ENCODE data around the gene USP20.
"Not testable (repeated sequence)": the region's sequence is repeated elsewhere in the genome, so short reads cannot be mapped to it uniquely, and the experiment has no call there.

Gene USP20

GRCh38 chr9:129794549-129794948 lies 40.7 kb upstream of the USP20 start:
- Histone ChIP-seq H3K4me2 (ENCODE audit: low read depth, low read length, poor library complexity, severe bottlenecking) (no peak overlapping the region), H3F3A (ENCODE audit: insufficient read depth) (no peaks in the 10 kb centered on the region), H4K20me1 (ENCODE audit: low read depth, low read length) (no peaks in the 10 kb centered on the region), H3K9me3 (ENCODE audit: insufficient read depth, low read length) (no peaks in the 10 kb centered on the region), H3K36me3 (ENCODE audit: low read length) (no peaks in the 10 kb centered on the region), H3K9ac (ENCODE audit: low read length) (no peak overlapping the region), H2AFZ (ENCODE audit: low read depth, low read length, severe bottlenecking) (no peak overlapping the region), H3K9me2 (replicated peaks; ENCODE audit: insufficient read depth, low read length) (no peaks in the 10 kb centered on the region), H3K27ac (ENCODE audit: low read depth, low read length) (no peak overlapping the region), H3K79me2 (ENCODE audit: insufficient read depth, low read length) (no peaks in the 10 kb centered on the region), H3K27me3 (ENCODE audit: low read length) (no peaks in the 10 kb centered on the region), H3K4me3 (ENCODE audit: insufficient read depth, low read length, poor library complexity, severe bottlenecking) (no peak overlapping the region)
- TF ChIP-seq CTCF (IDR thresholded peaks at IDR 0.05; ENCODE audit: insufficient read depth, low read length, poor library complexity, severe bottlenecking) (no peak), EZH2phosphoT487 (conservative IDR thresholded peaks at IDR 0.05; ENCODE audit: low read length) (no peak)

- H3F3A ChIP-seq (ENCODE audit: insufficient read depth); H4K20me1 ChIP-seq (ENCODE audit: low read depth, low read length); H3K4me2 ChIP-seq (ENCODE audit: low read depth, low read length, poor library complexity, severe bottlenecking); H3K27me3 ChIP-seq (ENCODE audit: low read length); H3K79me2 ChIP-seq (ENCODE audit: insufficient read depth, low read length); H2AFZ ChIP-seq (ENCODE audit: low read depth, low read length, severe bottlenecking); H3K9ac ChIP-seq (ENCODE audit: low read length); H3K9me3 ChIP-seq (ENCODE audit: insufficient read depth, low read length); H3K4me3 ChIP-seq (ENCODE audit: insufficient read depth, low read length, poor library complexity, severe bottlenecking); H3K36me3 ChIP-seq (ENCODE audit: low read length); H3K27ac ChIP-seq (ENCODE audit: low read depth, low read length); H3K9me2 ChIP-seq (replicated peaks; ENCODE audit: insufficient read depth, low read length): not testable (repeated sequence)
Measured at GRCh38 chr9:129796029-129796428, 39.2 kb upstream of the USP20 start.

- Histone ChIP-seq H3K9me2 (replicated peaks; ENCODE audit: insufficient read depth, low read length) (no peaks in the 10 kb centered on the region), H2AFZ (ENCODE audit: low read depth, low read length, severe bottlenecking) (no peak overlapping the region)
Measured at GRCh38 chr9:129798973-129799372, 36.3 kb upstream of the USP20 start.

GRCh38 chr9:129801504-129801903 lies 33.8 kb upstream of the USP20 start:
- Histone ChIP-seq H3K9me3 (ENCODE audit: insufficient read depth, low read length) (no peaks in the 10 kb centered on the region), H3K79me2 (ENCODE audit: insufficient read depth, low read length) (peaks cover 11% of the 10 kb centered on the region), H3K4me2 (ENCODE audit: low read depth, low read length, poor library complexity, severe bottlenecking) (no peak overlapping the region), H3K9ac (ENCODE audit: low read length) (no peak overlapping the region), H3K4me3 (ENCODE audit: insufficient read depth, low read length, poor library complexity, severe bottlenecking) (no peak overlapping the region), H2AFZ (ENCODE audit: low read depth, low read length, severe bottlenecking) (no peak overlapping the region), H3K36me3 (ENCODE audit: low read length) (no peaks in the 10 kb centered on the region), H3K27me3 (ENCODE audit: low read length) (no peaks in the 10 kb centered on the region), H3K27ac (ENCODE audit: low read depth, low read length) (no peak overlapping the region), H3F3A (ENCODE audit: insufficient read depth) (no peaks in the 10 kb centered on the region), H3K9me2 (replicated peaks; ENCODE audit: insufficient read depth, low read length) (no peaks in the 10 kb centered on the region), H4K20me1 (ENCODE audit: low read depth, low read length) (no peaks in the 10 kb centered on the region)
- TF ChIP-seq CTCF (IDR thresholded peaks at IDR 0.05; ENCODE audit: insufficient read depth, low read length, poor library complexity, severe bottlenecking): no peak
- TF ChIP-seq EZH2phosphoT487 (conservative IDR thresholded peaks at IDR 0.05; ENCODE audit: low read length): no peak

More at GRCh38 chr9:129798973-129799372, 36.3 kb upstream of the USP20 start:
- H4K20me1 ChIP-seq (ENCODE audit: low read depth, low read length): no peaks in the 10 kb centered on the region
- H3K79me2 ChIP-seq (ENCODE audit: insufficient read depth, low read length): peaks cover 6% of the 10 kb centered on the region
- H3K27me3 ChIP-seq (ENCODE audit: low read length): no peaks in the 10 kb centered on the region
- H3F3A ChIP-seq (ENCODE audit: insufficient read depth): no peaks in the 10 kb centered on the region
- TF ChIP-seq CTCF (IDR thresholded peaks at IDR 0.05; ENCODE audit: insufficient read depth, low read length, poor library complexity, severe bottlenecking) (no peak), EZH2phosphoT487 (conservative IDR thresholded peaks at IDR 0.05; ENCODE audit: low read length) (no peak)
- no peaks in the 10 kb centered on the region for H3K9me3 ChIP-seq (ENCODE audit: insufficient read depth, low read length)
- H3K9ac ChIP-seq (ENCODE audit: low read length): no peak overlapping the region
- no peaks in the 10 kb centered on the region for H3K36me3 ChIP-seq (ENCODE audit: low read length)
- no peak overlapping the region for H3K4me3 ChIP-seq (ENCODE audit: insufficient read depth, low read length, poor library complexity, severe bottlenecking)
- no peak overlapping the region for H3K27ac ChIP-seq (ENCODE audit: low read depth, low read length)
- H3K4me2 ChIP-seq (ENCODE audit: low read depth, low read length, poor library complexity, severe bottlenecking): no peak overlapping the region

Measured in SU-DHL-6 (cell line).